Kidney glomerular epithelial cell (primary cell): ENCODE data around the gene POLH.
"Not testable (repeated sequence)": the region's sequence is repeated elsewhere in the genome, so short reads cannot be mapped to it uniquely, and the experiment has no call there.

Source experiments
- DNase-seq: peaks from one replicate; lab custom pipeline; 2025; lab: John Stamatoyannopoulos, UW

POLH gene

DNA sequence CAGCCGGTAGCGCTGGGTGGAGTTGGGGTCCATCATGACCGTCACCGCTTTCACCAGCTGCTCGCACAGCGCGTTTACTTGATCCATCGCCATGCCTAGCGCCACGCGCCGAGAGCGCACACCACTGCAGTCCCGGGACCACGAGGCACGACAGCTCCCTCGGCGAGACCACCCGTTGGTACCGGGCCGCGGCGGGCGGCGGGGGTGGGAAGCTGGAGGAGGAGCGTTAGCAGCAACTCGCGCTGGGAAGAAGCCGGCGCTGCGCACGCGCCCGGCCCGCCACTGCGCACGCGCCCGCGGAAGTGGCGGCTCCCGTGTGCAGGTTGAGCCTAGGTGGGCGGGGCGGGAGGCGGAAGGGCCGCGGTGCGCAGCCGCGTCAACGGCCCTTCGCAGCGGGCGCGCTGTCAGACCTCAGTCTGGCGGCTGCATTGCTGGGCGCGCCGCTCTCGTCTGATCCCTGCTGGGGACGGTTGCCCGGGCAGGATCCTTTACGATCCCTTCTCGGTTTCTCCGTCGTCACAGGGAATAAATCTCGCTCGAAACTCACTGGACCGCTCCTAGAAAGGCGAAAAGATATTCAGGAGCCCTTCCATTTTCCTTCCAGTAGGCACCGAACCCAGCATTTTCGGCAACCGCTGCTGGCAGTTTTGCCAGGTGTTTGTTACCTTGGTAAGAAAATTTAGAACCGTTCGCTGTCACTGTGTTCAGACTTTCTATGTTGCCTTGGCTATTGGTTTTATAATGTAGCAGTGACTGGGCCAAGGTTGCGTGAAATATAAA, at the start of gene POLH, which contains the start of gene XPO5:
TSS of gene POLH (plus strand) at position 414 of the 780 bp plus-strand sequence. CDS start 6,135 bp downstream, outside the sequence.
TSS of gene XPO5 (minus strand) at position 267 of the 780 bp plus-strand sequence. CDS start at position 93, 174 bp downstream.
- DNase-seq: peak; percentile 91

- DNase-seq: no peak
These were observed 43.8 kb upstream of the POLH start for GRCh38 chr6:43532201-43532600.

GRCh38 chr6:43538986-43539385, 37.0 kb upstream of the POLH start:
- not testable (repeated sequence) for DNase-seq

DNA sequence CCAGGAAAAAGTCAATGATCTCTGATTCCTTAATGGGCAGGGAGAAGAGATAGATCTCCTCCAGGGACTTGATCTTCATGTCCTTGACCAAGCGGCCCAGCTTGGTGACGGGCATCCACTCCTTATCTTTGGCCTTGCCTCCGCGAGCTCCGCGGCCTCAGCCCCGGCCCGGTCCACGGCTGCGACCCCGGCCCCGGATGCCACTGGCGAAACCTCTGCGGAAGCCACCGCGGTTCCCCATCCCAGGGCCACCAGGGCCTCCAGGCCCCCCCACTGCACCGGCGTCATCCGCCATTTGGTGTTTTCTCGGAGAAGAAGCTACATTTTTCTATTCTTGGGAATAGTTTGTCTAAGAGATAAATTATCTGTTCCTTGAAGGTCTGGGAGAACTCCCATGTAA, 36.6 kb upstream of the POLH start:
- not testable (repeated sequence) for DNase-seq

- no peak for DNase-seq
These were observed 35.5 kb upstream of the POLH start for GRCh38 chr6:43540507-43540906.

GRCh38 chr6:43541774-43542471, 34.1 kb upstream of the POLH start:
- DNase-seq: no peak

GRCh38 chr6:43544461-43544860, 31.5 kb upstream of the POLH start:
- no peak for DNase-seq

DNA sequence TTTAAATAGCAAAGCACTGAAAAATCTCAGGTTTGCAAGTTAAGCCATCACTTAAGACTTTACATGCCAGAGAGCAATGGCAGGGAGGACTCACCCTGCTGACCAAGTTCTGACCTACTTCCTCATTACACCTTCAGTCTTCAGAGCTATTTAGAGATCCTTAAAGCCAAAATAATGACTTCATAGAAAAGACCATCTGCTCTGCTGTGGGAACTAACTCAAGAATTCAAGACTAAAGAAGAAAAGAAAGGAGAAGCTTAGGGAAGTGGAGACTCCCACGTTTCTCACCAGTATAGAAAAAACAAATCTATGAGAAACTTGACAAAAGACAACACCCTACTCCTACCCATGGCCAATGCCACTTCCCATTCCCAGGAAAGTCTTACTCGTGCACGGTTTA, 28.8 kb upstream of the POLH start:
- DNase-seq: no peak

- not testable (repeated sequence) for DNase-seq
These were observed 18.4 kb upstream of the POLH start for GRCh38 chr6:43557620-43558019.

GRCh38 chr6:43559328-43559727, 16.7 kb upstream of the POLH start:
- no peak for DNase-seq

DNA sequence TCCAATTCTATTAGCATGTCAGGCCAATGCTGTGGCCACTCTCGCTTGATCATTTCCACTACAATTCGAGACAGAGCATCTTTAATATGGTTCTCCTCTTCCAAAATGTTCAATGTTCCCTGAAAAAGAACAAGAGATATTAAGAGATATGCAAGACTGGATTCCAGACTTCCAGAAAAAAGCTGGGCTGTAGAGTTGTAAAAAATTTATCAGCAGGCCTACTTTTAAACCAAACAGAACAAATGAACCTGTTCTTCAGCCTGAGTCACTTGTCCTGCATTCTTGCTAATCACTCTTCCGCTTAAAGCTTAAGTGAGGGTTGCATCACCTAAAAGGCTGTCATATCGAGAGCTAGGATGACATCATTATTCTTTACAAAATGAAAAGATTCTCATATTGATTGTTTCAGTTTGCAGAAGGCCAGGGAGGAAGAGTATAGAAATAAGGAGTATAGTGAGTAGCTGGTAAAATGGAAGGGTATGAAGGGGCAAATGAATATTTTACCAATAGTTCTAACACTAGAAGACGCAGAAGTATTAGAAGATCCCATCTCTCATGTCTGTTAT, 5.0 kb upstream of the POLH start:
- DNase-seq: peak; percentile 91

GRCh38 chr6:43572015-43572414, 4.0 kb upstream of the POLH start:
- DNase-seq: no peak

GRCh38 chr6:43575105-43575771, 747 bp upstream of the POLH start:
- DNase-seq: no peak

DNA sequence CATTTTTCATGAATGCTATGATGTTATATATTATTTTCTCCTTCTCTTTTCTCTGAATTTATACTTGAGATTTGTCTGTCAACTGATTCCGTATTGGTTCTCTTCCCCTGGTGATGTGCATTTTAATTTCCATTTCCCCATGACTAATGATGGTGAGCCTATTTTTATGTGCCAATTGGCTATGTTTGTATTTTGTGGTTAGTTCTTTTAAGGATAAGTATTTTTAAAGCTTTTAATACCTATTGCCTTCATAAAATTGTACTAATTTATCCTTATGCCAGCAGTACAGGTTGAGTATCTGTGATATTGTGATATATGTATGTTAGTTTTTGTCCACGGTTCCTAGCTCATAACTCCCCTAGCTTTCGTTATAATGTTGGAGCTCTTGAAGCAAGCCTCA, 2.8 kb downstream of the POLH start:
- peak; percentile 19 for DNase-seq

- DNase-seq: peak; percentile 72
These were observed 3.2 kb downstream of the POLH start for GRCh38 chr6:43579171-43579570.

GRCh38 chr6:43582911-43583310, 6.9 kb downstream of the POLH start:
- no peak for DNase-seq

- no peak for DNase-seq
These were observed 9.0 kb downstream of the POLH start for GRCh38 chr6:43584892-43585570.

- no peak for DNase-seq
These were observed 12.2 kb downstream of the POLH start for GRCh38 chr6:43588194-43588593.

DNA sequence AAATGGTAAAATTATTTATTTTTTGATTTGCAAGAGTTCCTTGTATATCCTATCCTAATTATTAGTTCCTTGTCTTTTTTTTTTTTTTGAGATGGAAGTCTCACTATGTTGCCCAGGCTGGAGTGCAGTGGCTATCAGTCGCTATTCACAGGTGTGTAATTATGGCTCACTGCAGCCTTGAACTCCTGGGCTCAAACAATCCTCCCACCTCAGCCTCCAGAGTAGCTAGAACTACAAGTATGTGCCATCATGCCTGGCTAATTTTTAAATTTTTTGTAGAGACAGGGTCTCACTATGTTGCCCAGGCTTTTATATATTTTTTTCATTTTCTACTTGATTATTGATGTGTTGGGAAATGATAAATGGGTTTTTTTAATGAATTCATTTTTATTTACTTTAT, 13.6 kb downstream of the POLH start:
- DNase-seq: not testable (repeated sequence)

GRCh38 chr6:43593938-43594337, 18.0 kb downstream of the POLH start:
- DNase-seq: no peak

DNA sequence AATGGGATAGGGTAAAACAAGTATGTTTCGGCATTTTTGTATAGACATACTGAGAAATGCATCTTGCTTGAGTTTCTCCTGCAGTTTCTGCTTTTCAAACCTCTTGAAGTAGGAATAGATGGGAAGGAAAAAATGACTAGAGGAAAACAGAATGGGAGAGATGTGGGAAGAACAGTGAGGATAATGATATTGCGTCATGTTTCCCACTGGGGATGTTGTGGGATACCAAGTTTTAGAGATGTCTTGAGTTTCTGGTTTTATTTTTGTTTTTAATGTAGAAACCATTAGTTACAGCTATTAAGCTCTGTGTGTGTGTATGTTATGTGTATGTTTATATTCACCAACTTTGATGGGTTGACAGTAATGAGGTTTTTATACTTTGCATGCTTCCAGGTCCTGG, 24.6 kb downstream of the POLH start:
- no peak for DNase-seq

DNA sequence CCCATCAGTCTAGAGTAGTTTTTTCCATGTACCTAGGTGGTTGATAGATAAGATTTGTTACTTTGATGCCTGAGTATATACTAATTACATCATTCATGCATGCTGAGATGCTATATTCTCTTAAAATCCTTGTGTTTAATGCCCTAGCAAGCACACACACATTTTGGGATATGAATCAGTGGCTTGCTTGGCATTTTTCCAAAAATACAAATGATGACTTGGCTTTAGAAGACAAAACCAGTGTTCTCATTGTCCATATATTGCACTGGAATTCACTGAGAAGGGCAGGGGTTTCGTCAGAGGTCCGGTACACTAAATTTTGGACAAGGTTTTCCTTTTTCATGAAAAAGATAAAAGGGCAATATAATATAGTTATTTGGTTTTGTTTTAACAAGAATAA, 28.2 kb downstream of the POLH start:
- DNase-seq: no peak
